Measurements from ENCODE around the gene EIF4G3. TPM values are rescaled to one million over a fixed set of nuclear protein-coding genes. Genes with fewer than 3 reads are reported as not detected.

The EIF4G3 gene
- total and polyA plus RNA-seq, 10 of the 15 experiments (the other 5 are each of a cell fraction or from before 2014, with no cell fraction given) = 7.4 to 45.1 (median 29.1) TPM

DNA sequence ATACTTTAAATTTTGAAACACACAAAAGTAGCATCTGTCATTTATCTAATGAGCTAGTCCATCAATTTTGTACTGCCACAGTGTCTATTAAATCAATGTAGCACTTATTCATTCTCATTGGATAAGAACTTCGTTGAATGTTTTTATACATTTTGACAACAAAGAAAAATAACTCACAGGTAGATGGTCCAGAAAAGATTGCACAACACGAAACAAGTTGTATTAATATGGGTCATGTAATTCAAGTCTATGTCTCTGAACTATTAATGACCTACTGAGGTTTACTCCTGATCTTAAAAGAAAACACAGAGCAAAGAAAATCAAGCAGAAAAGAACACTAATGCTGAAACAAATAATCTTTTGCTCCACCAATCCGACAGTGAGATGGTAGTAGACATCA is 404.9 kb downstream of the EIF4G3 start:
- H4K20me1 ChIP-seq (ENCODE audit: control insufficient read depth, insufficient read depth) = no peaks in the 10 kb centered on the region; the same call in 1 of the 2 replicates
- RAD21 ChIA-PET (ENCODE audit: unreplicated experiment) = no interaction called here
- POLR2A ChIA-PET = no interaction called here
- 83% methylated on average over 3 of the region's 3 CpGs for WGBS (ENCODE audit: insufficient coverage, insufficient replicate concordance, low lambda C conversion rate, missing lambda C conversion rate)
- H3K79me2 ChIP-seq (ENCODE audit: control insufficient read depth, insufficient read depth, low read length) = peaks cover 3% of the 10 kb centered on the region; the same call in 1 of the 2 replicates
- SMC1A ChIA-PET (ENCODE audit: uncharacterized antibody, unreplicated experiment) = interaction anchor here (1.1 kb wide), 2 partner anchors 9 to 10 kb away, joined by 3 read pairs; no protein-coding TSS in a partner anchor
- BruUV-seq (replicated peaks) = no TSS peak
- H3K4me3 ChIP-seq = no peak overlapping the region
- H3K9me3 ChIP-seq (replicated peaks; ENCODE audit: control insufficient read depth, insufficient read depth, low read length) = no peaks in the 10 kb centered on the region
- FAIRE-seq (no peak), ATAC-seq (no peak), DNase-seq (ENCODE audit: low read depth, low spot score) (no peak)
- H3K4me2 ChIP-seq (ENCODE audit: control insufficient read depth, insufficient read depth) = no peak overlapping the region
- peaks cover 10 to 51% of the 10 kb centered on the region in 2 experiments for H3K36me3 ChIP-seq (ENCODE audit: control insufficient read depth in 2 of 2, insufficient read depth in 2 of 2, low read length in 1 of 2)
- in situ Hi-C loops (cut with MboI) = loop anchor here (25.0 kb wide), 2 partner anchors 941 to 1584 kb away; no protein-coding TSS in a partner anchor
- no peaks in the 10 kb centered on the region for H3K27me3 ChIP-seq (replicated peaks in 1 of 2; ENCODE audit: control insufficient read depth in 2 of 2, insufficient read depth in 2 of 2, low read length in 1 of 2)
- H2AFZ ChIP-seq (ENCODE audit: control insufficient read depth, low read depth, low read length) = no peak overlapping the region
- no peak overlapping the region for H3K9ac ChIP-seq (ENCODE audit: control insufficient read depth, insufficient read depth, low read length)
- no peak overlapping the region for H3K27ac ChIP-seq (ENCODE audit: control insufficient read depth, insufficient read depth)
- H3K4me1 ChIP-seq (ENCODE audit: control insufficient read depth, insufficient read depth, low read length) = no peaks in the 10 kb centered on the region
- CTCF ChIA-PET = interaction anchor here (0.8 to 1.4 kb wide), 4 partner anchors 9 to 424 kb away, joined by 3 to 4 read pairs (median 3); no protein-coding TSS in a partner anchor
- intact Hi-C loops (cut with micrococcal nuclease; ENCODE audit: unreplicated experiment) = no loop called here
- no peak for TF ChIP-seq EED (IDR thresholded peaks at IDR 0.05; ENCODE audit: low read depth)
- no peak for TF ChIP-seq SMC3 (IDR thresholded peaks at IDR 0.05; ENCODE audit: borderline replicate concordance, low read length)
- TF ChIP-seq, protein P1, sequence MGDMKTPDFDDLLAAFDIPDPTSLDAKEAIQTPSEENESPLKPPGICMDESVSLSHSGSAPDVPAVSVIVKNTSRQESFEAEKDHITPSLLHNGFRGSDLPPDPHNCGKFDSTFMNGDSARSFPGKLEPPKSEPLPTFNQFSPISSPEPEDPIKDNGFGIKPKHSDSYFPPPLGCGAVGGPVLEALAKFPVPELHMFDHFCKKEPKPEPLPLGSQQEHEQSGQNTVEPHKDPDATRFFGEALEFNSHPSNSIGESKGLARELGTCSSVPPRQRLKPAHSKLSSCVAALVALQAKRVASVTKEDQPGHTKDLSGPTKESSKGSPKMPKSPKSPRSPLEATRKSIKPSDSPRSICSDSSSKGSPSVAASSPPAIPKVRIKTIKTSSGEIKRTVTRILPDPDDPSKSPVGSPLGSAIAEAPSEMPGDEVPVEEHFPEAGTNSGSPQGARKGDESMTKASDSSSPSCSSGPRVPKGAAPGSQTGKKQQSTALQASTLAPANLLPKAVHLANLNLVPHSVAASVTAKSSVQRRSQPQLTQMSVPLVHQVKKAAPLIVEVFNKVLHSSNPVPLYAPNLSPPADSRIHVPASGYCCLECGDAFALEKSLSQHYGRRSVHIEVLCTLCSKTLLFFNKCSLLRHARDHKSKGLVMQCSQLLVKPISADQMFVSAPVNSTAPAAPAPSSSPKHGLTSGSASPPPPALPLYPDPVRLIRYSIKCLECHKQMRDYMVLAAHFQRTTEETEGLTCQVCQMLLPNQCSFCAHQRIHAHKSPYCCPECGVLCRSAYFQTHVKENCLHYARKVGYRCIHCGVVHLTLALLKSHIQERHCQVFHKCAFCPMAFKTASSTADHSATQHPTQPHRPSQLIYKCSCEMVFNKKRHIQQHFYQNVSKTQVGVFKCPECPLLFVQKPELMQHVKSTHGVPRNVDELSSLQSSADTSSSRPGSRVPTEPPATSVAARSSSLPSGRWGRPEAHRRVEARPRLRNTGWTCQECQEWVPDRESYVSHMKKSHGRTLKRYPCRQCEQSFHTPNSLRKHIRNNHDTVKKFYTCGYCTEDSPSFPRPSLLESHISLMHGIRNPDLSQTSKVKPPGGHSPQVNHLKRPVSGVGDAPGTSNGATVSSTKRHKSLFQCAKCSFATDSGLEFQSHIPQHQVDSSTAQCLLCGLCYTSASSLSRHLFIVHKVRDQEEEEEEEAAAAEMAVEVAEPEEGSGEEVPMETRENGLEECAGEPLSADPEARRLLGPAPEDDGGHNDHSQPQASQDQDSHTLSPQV (IDR thresholded peaks at IDR 0.05) = no peak
- no peak for TF ChIP-seq MYB (IDR thresholded peaks at IDR 0.05; ENCODE audit: borderline replicate concordance, low read depth, low read length)
- TF ChIP-seq, protein P2, sequence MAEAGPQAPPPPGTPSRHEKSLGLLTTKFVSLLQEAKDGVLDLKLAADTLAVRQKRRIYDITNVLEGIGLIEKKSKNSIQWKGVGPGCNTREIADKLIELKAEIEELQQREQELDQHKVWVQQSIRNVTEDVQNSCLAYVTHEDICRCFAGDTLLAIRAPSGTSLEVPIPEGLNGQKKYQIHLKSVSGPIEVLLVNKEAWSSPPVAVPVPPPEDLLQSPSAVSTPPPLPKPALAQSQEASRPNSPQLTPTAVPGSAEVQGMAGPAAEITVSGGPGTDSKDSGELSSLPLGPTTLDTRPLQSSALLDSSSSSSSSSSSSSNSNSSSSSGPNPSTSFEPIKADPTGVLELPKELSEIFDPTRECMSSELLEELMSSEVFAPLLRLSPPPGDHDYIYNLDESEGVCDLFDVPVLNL (IDR thresholded peaks at IDR 0.05; ENCODE audit: low read depth, low read length) = no peak
- no peak for TF ChIP-seq SMAD5 (IDR thresholded peaks at IDR 0.05; ENCODE audit: low read depth)
- no peak for TF ChIP-seq NFIC (IDR thresholded peaks at IDR 0.05; ENCODE audit: low read depth, low read length)
- TF ChIP-seq, protein P3, sequence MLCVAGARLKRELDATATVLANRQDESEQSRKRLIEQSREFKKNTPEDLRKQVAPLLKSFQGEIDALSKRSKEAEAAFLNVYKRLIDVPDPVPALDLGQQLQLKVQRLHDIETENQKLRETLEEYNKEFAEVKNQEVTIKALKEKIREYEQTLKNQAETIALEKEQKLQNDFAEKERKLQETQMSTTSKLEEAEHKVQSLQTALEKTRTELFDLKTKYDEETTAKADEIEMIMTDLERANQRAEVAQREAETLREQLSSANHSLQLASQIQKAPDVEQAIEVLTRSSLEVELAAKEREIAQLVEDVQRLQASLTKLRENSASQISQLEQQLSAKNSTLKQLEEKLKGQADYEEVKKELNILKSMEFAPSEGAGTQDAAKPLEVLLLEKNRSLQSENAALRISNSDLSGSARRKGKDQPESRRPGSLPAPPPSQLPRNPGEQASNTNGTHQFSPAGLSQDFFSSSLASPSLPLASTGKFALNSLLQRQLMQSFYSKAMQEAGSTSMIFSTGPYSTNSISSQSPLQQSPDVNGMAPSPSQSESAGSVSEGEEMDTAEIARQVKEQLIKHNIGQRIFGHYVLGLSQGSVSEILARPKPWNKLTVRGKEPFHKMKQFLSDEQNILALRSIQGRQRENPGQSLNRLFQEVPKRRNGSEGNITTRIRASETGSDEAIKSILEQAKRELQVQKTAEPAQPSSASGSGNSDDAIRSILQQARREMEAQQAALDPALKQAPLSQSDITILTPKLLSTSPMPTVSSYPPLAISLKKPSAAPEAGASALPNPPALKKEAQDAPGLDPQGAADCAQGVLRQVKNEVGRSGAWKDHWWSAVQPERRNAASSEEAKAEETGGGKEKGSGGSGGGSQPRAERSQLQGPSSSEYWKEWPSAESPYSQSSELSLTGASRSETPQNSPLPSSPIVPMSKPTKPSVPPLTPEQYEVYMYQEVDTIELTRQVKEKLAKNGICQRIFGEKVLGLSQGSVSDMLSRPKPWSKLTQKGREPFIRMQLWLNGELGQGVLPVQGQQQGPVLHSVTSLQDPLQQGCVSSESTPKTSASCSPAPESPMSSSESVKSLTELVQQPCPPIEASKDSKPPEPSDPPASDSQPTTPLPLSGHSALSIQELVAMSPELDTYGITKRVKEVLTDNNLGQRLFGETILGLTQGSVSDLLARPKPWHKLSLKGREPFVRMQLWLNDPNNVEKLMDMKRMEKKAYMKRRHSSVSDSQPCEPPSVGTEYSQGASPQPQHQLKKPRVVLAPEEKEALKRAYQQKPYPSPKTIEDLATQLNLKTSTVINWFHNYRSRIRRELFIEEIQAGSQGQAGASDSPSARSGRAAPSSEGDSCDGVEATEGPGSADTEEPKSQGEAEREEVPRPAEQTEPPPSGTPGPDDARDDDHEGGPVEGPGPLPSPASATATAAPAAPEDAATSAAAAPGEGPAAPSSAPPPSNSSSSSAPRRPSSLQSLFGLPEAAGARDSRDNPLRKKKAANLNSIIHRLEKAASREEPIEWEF (IDR thresholded peaks at IDR 0.05; ENCODE audit: insufficient replicate concordance, low read depth, low read length) = no peak
- TF ChIP-seq SREBF1 (IDR thresholded peaks at IDR 0.05; ENCODE audit: low read length) = no peak
- TF ChIP-seq, protein P4, sequence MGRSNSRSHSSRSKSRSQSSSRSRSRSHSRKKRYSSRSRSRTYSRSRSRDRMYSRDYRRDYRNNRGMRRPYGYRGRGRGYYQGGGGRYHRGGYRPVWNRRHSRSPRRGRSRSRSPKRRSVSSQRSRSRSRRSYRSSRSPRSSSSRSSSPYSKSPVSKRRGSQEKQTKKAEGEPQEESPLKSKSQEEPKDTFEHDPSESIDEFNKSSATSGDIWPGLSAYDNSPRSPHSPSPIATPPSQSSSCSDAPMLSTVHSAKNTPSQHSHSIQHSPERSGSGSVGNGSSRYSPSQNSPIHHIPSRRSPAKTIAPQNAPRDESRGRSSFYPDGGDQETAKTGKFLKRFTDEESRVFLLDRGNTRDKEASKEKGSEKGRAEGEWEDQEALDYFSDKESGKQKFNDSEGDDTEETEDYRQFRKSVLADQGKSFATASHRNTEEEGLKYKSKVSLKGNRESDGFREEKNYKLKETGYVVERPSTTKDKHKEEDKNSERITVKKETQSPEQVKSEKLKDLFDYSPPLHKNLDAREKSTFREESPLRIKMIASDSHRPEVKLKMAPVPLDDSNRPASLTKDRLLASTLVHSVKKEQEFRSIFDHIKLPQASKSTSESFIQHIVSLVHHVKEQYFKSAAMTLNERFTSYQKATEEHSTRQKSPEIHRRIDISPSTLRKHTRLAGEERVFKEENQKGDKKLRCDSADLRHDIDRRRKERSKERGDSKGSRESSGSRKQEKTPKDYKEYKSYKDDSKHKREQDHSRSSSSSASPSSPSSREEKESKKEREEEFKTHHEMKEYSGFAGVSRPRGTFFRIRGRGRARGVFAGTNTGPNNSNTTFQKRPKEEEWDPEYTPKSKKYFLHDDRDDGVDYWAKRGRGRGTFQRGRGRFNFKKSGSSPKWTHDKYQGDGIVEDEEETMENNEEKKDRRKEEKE (IDR thresholded peaks at IDR 0.05) = no peak
- TF ChIP-seq TCF12 (IDR thresholded peaks at IDR 0.05; ENCODE audit: low read depth, low read length) = no peak

All from GM12878 (cell line).